Vagina (tissue), 2 donors: ENCODE measurements around the gene CYP26B1. TPM values are rescaled to one million over a fixed set of nuclear protein-coding genes. Genes with fewer than 3 reads are reported as not detected.
A peak's percentile ranks its signal among the peaks of the same experiment; 100 is the strongest.

Source experiments
- DNase-seq, 2 donors: peaks; one replicate each; pipeline ENCODE4 v3.0.0-alpha.2; 2017; ENCODE audit errors: extremely low spot score in 2 of 2
- H3K27ac ChIP-seq: fragments of 200-600 bp; sonication (generic); one replicate; pipeline ENCODE4 v1.5.1; 2019
- H3K27me3 ChIP-seq: fragments of 200-600 bp; sonication (generic); one replicate; pipeline ENCODE4 v1.5.1; 2019
- H3K36me3 ChIP-seq, 2 donors: fragments of 200-600 bp; sonication (generic); one replicate each; pipeline ENCODE4 v1.5.1; 2017 to 2019
- H3K4me1 ChIP-seq: fragments of 200-600 bp; sonication (generic); one replicate; pipeline ENCODE4 v1.5.1; 2019
- H3K4me3 ChIP-seq, 2 donors: fragments of 200-600 bp; sonication (generic); 1 replicate in 1 of 2; 2 replicates in 1 of 2; pipeline ENCODE4 v1.5.1; 2016 to 2019
- H3K9me3 ChIP-seq: fragments of 200-600 bp; sonication (generic); one replicate; pipeline ENCODE4 v1.5.1; 2019
- POLR2A ChIP-seq, 2 donors: fragments of 450-650 bp; IDR thresholded peaks; one replicate each; pipeline ENCODE4 v1.6.1; 2017; ENCODE audit warnings: antibody characterized with exemption in 2 of 2, mild to moderate bottlenecking in 2 of 2, moderate library complexity in 2 of 2
- POLR2AphosphoS5 ChIP-seq, 2 donors: sonication (generic); formaldehyde crosslinking; IDR thresholded peaks; one replicate each; pipeline ENCODE4 v1.9.0; 2017; ENCODE audit warnings: antibody characterized with exemption in 2 of 2, mild to moderate bottlenecking in 2 of 2, low read depth in 1 of 2; ENCODE audit not compliant: insufficient read depth in 1 of 2
- intact Hi-C: fragments of 100-400 bp; cut with DNase I; formaldehyde crosslinking; loops from one replicate; pipeline ENCODE4 v1.15.1; 2023
- total RNA-seq: library from RNA; depleted of rRNA; stranded (reverse); fragments of >200 nt; gene quantifications from one replicate; pipeline ENCODE4 v1.2.3, GENCODE V29; 2016
- TF ChIP-seq, protein P1 (sequence below), 3 experiments: fragments of 450-650 bp in 2 of 3; fragments of 200-600 bp in 1 of 3; sonication (generic) in 1 of 3; IDR thresholded peaks; one replicate each; pipeline ENCODE4 v1.5.1; 2017 to 2019; ENCODE audit warnings: antibody characterized with exemption in 3 of 3, mild to moderate bottlenecking in 2 of 3, moderate library complexity in 2 of 3

Gene CYP26B1
- total RNA-seq, 1 donor from 2014 or later = 6.9 TPM

DNA sequence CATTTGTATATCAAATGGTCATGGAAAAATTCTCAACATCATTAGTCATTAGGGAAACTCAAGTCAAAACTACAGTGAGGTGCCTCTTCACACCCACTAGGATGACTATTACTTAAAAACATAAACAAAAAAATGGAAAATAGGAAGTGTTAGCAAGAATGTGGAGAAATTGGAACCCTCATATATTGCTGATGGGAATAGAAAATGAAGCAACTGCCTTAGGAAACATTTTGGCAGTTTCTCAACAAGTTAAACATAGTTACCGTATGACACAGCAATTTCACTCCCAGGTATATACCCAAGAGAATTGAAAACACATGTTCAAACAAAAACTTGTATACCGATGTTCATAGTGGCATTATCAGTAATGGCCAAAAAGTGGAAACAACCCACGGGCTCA is 18.1 kb upstream of the CYP26B1 start:
- H3K4me1 ChIP-seq = no peaks in the 10 kb centered on the region
- H3K36me3 ChIP-seq = no peaks in the 10 kb centered on the region
- TF ChIP-seq POLR2A (IDR thresholded peaks at IDR 0.05) (no peak), POLR2AphosphoS5 (IDR thresholded peaks at IDR 0.05; ENCODE audit: insufficient read depth in 1 of 2, low read depth in 1 of 2) (no peak)
- TF ChIP-seq, protein P1, sequence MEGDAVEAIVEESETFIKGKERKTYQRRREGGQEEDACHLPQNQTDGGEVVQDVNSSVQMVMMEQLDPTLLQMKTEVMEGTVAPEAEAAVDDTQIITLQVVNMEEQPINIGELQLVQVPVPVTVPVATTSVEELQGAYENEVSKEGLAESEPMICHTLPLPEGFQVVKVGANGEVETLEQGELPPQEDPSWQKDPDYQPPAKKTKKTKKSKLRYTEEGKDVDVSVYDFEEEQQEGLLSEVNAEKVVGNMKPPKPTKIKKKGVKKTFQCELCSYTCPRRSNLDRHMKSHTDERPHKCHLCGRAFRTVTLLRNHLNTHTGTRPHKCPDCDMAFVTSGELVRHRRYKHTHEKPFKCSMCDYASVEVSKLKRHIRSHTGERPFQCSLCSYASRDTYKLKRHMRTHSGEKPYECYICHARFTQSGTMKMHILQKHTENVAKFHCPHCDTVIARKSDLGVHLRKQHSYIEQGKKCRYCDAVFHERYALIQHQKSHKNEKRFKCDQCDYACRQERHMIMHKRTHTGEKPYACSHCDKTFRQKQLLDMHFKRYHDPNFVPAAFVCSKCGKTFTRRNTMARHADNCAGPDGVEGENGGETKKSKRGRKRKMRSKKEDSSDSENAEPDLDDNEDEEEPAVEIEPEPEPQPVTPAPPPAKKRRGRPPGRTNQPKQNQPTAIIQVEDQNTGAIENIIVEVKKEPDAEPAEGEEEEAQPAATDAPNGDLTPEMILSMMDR (IDR thresholded peaks at IDR 0.05) = no peak
- no peaks in the 10 kb centered on the region for H3K9me3 ChIP-seq
- no peaks in the 10 kb centered on the region for H3K27me3 ChIP-seq
- no peak for DNase-seq
- H3K27ac ChIP-seq = no peak overlapping the region
- H3K4me3 ChIP-seq = no peak overlapping the region
- intact Hi-C loops = no loop called here

DNA sequence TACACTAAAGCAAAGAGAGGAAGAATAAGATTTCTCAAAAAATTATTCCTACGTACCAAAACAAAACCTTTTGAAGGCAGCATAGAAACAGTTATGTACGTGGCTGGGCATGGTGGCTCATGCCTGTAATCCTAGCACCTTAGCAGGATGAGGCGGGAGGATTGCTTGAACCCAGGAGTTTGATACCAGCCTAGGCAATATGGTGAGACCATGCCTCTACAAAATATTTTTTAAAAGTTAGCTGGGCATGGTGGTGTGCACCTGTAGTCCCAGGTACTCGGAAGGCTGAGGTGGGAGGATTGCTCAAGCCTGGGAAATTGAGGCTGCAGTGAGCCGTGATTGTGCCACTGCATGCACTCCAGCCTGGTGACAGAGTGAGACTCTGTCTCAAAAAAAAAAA is 14.9 kb upstream of the CYP26B1 start:
- H3K27ac ChIP-seq = no peak overlapping the region
- H3K4me1 ChIP-seq = no peaks in the 10 kb centered on the region
- H3K4me3 ChIP-seq = no peak overlapping the region
- no peaks in the 10 kb centered on the region for H3K9me3 ChIP-seq
- no peaks in the 10 kb centered on the region for H3K36me3 ChIP-seq
- TF ChIP-seq, protein P1 (IDR thresholded peaks at IDR 0.05) = no peak
- no peak for TF ChIP-seq POLR2AphosphoS5 (IDR thresholded peaks at IDR 0.05; ENCODE audit: insufficient read depth in 1 of 2, low read depth in 1 of 2)
- TF ChIP-seq POLR2A (IDR thresholded peaks at IDR 0.05) = no peak
- intact Hi-C loops = no loop called here
- DNase-seq = peak; percentile 11 to 52
- no peaks in the 10 kb centered on the region for H3K27me3 ChIP-seq

DNA sequence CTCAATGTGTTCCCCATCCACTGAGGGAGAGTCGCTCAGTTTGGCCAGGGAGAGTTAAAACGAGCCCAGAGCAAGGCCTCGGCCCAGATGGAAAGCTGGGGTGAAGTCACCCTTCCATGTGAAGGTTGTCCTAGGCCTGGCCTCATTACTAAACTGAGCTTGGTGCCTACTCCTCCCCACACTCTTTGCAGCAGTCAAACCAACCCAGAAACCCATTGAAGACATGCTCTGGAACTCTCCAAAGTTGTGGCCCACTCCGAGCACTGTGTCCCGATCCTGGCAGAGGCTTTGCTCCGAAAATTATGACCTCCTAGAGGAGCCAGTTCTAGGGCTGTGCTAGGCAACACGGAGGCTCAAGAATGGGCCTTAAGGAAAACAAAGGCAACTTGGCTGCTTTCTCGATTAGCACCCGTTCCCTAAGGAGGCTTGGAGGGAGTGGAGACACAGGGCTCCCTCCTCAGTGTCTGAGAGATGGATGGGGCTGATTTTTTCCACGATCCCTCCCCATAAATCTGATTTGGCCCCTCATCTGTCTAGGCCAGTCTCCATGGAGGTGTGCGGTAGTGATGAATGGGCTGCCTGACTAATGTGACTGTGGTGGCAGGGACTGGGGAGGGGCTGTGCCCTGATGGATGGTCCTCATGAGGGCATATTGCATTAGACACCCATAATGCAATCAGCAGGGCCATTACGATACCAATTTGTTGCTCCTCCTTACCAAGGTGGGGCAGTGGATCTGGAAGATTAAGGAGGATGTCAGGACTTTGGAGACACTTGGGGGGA is 11.7 kb upstream of the CYP26B1 start:
- DNase-seq = peak; percentile 67 to 84

DNA sequence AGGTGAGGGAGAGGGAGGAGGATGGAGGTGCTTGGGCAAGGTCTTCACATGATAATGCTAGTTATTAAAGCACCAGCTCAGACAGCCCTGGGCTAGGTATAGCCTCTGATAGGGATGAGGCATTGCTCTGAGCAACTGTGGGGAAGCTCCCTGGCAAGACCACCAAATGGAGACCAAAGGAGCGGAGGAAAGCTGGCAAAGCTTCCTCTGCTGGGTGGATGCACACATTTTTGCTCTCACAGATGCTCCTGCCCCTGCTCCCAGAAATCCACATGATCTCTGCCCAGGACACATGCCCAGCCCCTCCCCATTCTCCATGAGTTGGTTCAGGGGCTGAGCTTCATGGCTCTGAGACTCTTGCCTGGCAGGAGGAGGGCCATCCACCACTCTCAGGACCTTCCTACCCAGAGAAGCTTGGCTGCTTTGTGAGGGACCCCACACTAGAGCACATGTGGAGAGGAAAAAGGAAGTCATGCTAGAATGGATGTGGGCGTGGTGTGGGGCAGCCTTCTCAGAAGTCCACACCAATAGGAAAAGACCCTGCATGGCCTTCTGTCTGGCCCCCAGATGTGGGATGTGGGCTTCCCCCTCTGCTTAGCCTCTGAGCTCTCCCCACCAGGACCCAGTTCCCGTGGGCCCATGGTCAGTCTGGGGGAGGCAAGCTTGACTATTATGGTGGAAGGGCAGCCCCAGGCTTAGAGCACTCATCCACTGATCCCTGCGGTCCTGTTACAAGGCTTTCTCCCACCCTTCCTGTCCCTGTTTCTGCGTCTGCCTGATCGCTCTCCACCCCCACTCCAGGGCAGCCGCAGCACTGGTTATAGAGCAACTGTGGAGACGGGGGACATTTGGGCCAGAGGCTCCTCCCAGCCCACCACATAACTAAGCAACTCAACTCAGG is 10.5 kb upstream of the CYP26B1 start:
- intact Hi-C loops = no loop called here
- no peaks in the 10 kb centered on the region for H3K27me3 ChIP-seq
- H3K9me3 ChIP-seq = no peaks in the 10 kb centered on the region
- H3K27ac ChIP-seq = no peak overlapping the region
- no peaks in the 10 kb centered on the region for H3K36me3 ChIP-seq
- DNase-seq = peak; percentile 74 to 81
- no peak for TF ChIP-seq POLR2AphosphoS5 (IDR thresholded peaks at IDR 0.05; ENCODE audit: insufficient read depth in 1 of 2, low read depth in 1 of 2)
- no peak for TF ChIP-seq POLR2A (IDR thresholded peaks at IDR 0.05)
- TF ChIP-seq, protein P1 (IDR thresholded peaks at IDR 0.05) = no peak
- no peaks in the 10 kb centered on the region for H3K4me1 ChIP-seq
- H3K4me3 ChIP-seq = no peak overlapping the region

More for the DNA sequence above, 11.7 kb upstream of the CYP26B1 start:
- TF ChIP-seq, protein P1 (IDR thresholded peaks at IDR 0.05) = no peak
- TF ChIP-seq POLR2AphosphoS5 (IDR thresholded peaks at IDR 0.05; ENCODE audit: insufficient read depth in 1 of 2, low read depth in 1 of 2) (no peak), POLR2A (IDR thresholded peaks at IDR 0.05) (no peak)
- H3K9me3 ChIP-seq = no peaks in the 10 kb centered on the region
- intact Hi-C loops = no loop called here
- H3K4me1 ChIP-seq = no peaks in the 10 kb centered on the region
- no peak overlapping the region for H3K27ac ChIP-seq
- no peaks in the 10 kb centered on the region for H3K36me3 ChIP-seq
- no peak overlapping the region for H3K4me3 ChIP-seq
- no peaks in the 10 kb centered on the region for H3K27me3 ChIP-seq
